IMR-90 (cell line): ENCODE measurements around the gene LRRTM4. TPM values are rescaled to one million over a fixed set of nuclear protein-coding genes. Genes with fewer than 3 reads are reported as not detected.

Experiments used
- ATAC-seq: fragments of 200-7000 bp; cut with Tn5 transposase; 2 replicates; pipeline ENCODE4 v1.9.1; 2020; ENCODE audit warnings: low read depth, mild to moderate bottlenecking, moderate library complexity
- BruUV-seq: library from RNA; stranded (reverse); fragments of 400-500 nt; replicated peaks from 2 replicates; lab custom pipeline; 2021; lab: Mats Ljungman, UMichigan
- CTCF ChIA-PET: fragments of 300-600 bp; formaldehyde crosslinking; extraction: SDS; loops from one replicate; lab custom pipeline; 2021; ENCODE audit warnings: antibody characterized with exemption; lab: Yijun Ruan, JAX
- POLR2A ChIA-PET: fragments of 300-600 bp; sonication (Branson Sonifier 250); formaldehyde crosslinking; loops from one replicate; lab custom pipeline; 2022; ENCODE audit warnings: antibody characterized with exemption; ENCODE audit not compliant: unreplicated experiment; lab: Charles Lee
- DNase-seq: peaks from one replicate; pipeline ENCODE4 v3.0.0; 2013
- H2AFZ ChIP-seq: replicated peaks from 2 replicates; pipeline ENCODE3; 2013; ENCODE audit warnings: low read length, mild to moderate bottlenecking; ENCODE audit not compliant: poor library complexity
- H2AK5ac ChIP-seq: 2 replicates; pipeline ENCODE4 v1.6.1; 2013; ENCODE audit warnings: low read depth, low read length, inconsistent platforms
- H2AK9ac ChIP-seq: replicated peaks from 2 replicates; pipeline ENCODE3; 2013; ENCODE audit warnings: mild to moderate bottlenecking, low read depth, low read length, moderate library complexity; ENCODE audit not compliant: poor library complexity
- H2BK120ac ChIP-seq: 2 replicates; pipeline ENCODE4 v1.6.1; 2013; ENCODE audit warnings: low read depth, low read length, inconsistent platforms
- H2BK15ac ChIP-seq: 3 replicates; pipeline ENCODE4 v1.6.1; 2013; ENCODE audit warnings: low read depth, low read length, inconsistent platforms
- H2BK20ac ChIP-seq: 2 replicates; pipeline ENCODE4 v1.6.1; 2013; ENCODE audit warnings: low read depth, mild to moderate bottlenecking, inconsistent platforms, low read length, moderate library complexity
- H2BK5ac ChIP-seq: 2 replicates; pipeline ENCODE4 v1.6.1; 2013; ENCODE audit warnings: mild to moderate bottlenecking, low read depth, low read length, inconsistent platforms; ENCODE audit not compliant: poor library complexity, severe bottlenecking
- H3K14ac ChIP-seq: replicated peaks from 2 replicates; pipeline ENCODE4 v1.6.1; 2013; ENCODE audit warnings: low read depth, low read length, inconsistent platforms
- H3K18ac ChIP-seq: 2 replicates; pipeline ENCODE4 v1.6.1; 2013; ENCODE audit warnings: low read depth, low read length, control low read depth
- H3K23ac ChIP-seq: 2 replicates; pipeline ENCODE4 v1.6.1; 2013; ENCODE audit warnings: low read depth, low read length, inconsistent platforms
- H3K27ac ChIP-seq: 2 replicates; pipeline ENCODE4 v1.5.1; 2013; ENCODE audit warnings: mild to moderate bottlenecking, control low read depth, low read length; ENCODE audit not compliant: insufficient read depth
- H3K27me3 ChIP-seq: 2 replicates; pipeline ENCODE4 v1.6.1; 2013; ENCODE audit warnings: low read length; ENCODE audit not compliant: control insufficient read depth, insufficient read depth
- H3K36me3 ChIP-seq: 2 replicates; pipeline ENCODE4 v1.6.1; 2013; ENCODE audit warnings: low read length, mixed read lengths; ENCODE audit not compliant: control insufficient read depth, insufficient read depth
- H3K4ac ChIP-seq: 2 replicates; pipeline ENCODE4 v1.6.1; 2013; ENCODE audit warnings: low read depth, low read length, inconsistent platforms
- H3K4me1 ChIP-seq: 2 replicates; pipeline ENCODE4 v1.6.1; 2013; ENCODE audit warnings: low read length, mixed read lengths; ENCODE audit not compliant: control insufficient read depth, insufficient read depth
- H3K4me2 ChIP-seq: 2 replicates; pipeline ENCODE4 v1.6.1; 2013; ENCODE audit warnings: low read depth, mild to moderate bottlenecking, control low read depth, low read length, moderate library complexity
- H3K4me3 ChIP-seq: 2 replicates; pipeline ENCODE4 v1.5.1; 2013; ENCODE audit warnings: low read depth, mild to moderate bottlenecking, control low read depth, low read length, moderate library complexity; ENCODE audit not compliant: insufficient read depth
- H3K56ac ChIP-seq: 2 replicates; pipeline ENCODE4 v1.6.1; 2013; ENCODE audit warnings: low read length, inconsistent platforms; ENCODE audit not compliant: insufficient read depth; ENCODE audit errors: extremely low read depth
- H3K79me1 ChIP-seq, 2 experiments: 2 replicates each; pipeline ENCODE4 v1.6.1; 2013; ENCODE audit warnings: low read length in 2 of 2, inconsistent platforms in 1 of 2, low read depth in 1 of 2
- H3K9ac ChIP-seq: 2 replicates; pipeline ENCODE4 v1.6.1; 2013; ENCODE audit warnings: low read depth, low read length, control low read depth
- H3K9me1 ChIP-seq: 2 replicates; pipeline ENCODE4 v1.6.1; 2013; ENCODE audit warnings: low read length, inconsistent platforms; ENCODE audit not compliant: insufficient read depth
- H3K9me3 ChIP-seq: 2 replicates; pipeline ENCODE4 v1.6.1; 2013; ENCODE audit warnings: low read length; ENCODE audit not compliant: control insufficient read depth, insufficient read depth
- H4K20me1 ChIP-seq: 2 replicates; pipeline ENCODE4 v1.6.1; 2013; ENCODE audit warnings: low read length, inconsistent platforms; ENCODE audit not compliant: insufficient read depth
- H4K5ac ChIP-seq: 2 replicates; pipeline ENCODE4 v1.6.1; 2013; ENCODE audit warnings: mild to moderate bottlenecking, low read depth, low read length, control low read depth
- H4K8ac ChIP-seq, 2 experiments: 2 replicates each; pipeline ENCODE4 v1.6.1; 2013; ENCODE audit warnings: low read depth in 2 of 2, low read length in 2 of 2, control low read depth in 1 of 2, inconsistent platforms in 1 of 2
- H4K91ac ChIP-seq: 2 replicates; pipeline ENCODE4 v1.6.1; 2013; ENCODE audit warnings: low read depth, low read length, inconsistent platforms; ENCODE audit not compliant: insufficient read depth
- MXI1 ChIP-seq: IDR thresholded peaks from 2 replicates; pipeline ENCODE4 v1.6.1; 2012; ENCODE audit warnings: low read depth, mild to moderate bottlenecking, low read length, moderate library complexity, borderline replicate concordance
- dilution Hi-C: fragments of 300-500 bp; cut with HindIII; formaldehyde crosslinking; loops from one replicate; pipeline ENCODE4 v1.14.3; 2018; ENCODE audit warnings: low sequenced_read_pairs; ENCODE audit not compliant: unreplicated experiment
- in situ Hi-C: fragments of 300-500 bp; cut with MboI; formaldehyde crosslinking; loops from 3 replicates; pipeline ENCODE4 v1.14.3; 2019; ENCODE audit warnings: low sequenced_read_pairs, inconsistent platforms, mixed read lengths
- intact Hi-C: fragments of 100-400 bp; cut with micrococcal nuclease; formaldehyde crosslinking; loops from 2 replicates; pipeline ENCODE4 v1.10.0; 2022
- polyA plus RNA-seq, 3 experiments: library from polyadenylated mRNA; depleted of rRNA; stranded (reverse); fragments of >200 nt; gene quantifications; 2 replicates each; pipeline ENCODE4 v1.2.3, GENCODE V29; 2012; ENCODE audit warnings: low replicate concordance in 1 of 3
- total RNA-seq: library from RNA; depleted of rRNA; stranded (reverse); fragments of >200 nt; gene quantifications from 2 replicates; pipeline ENCODE4 v1.2.3, GENCODE V29; 2012

The LRRTM4 gene
- total and polyA plus RNA-seq, 2 of the 4 experiments (the other 2 are of a cell fraction), result not detected

GRCh38 chr2:76928026-76928425 lies 594.1 kb downstream of the LRRTM4 start:
- ATAC-seq (no peak), DNase-seq (no peak)
- no peaks in the 10 kb centered on the region for H3K4me1 ChIP-seq
- ChIA-PET POLR2A (no interaction called here), CTCF (no interaction called here)
- no peaks in the 10 kb centered on the region for H3K36me3 ChIP-seq
- H2BK15ac ChIP-seq, result no peak overlapping the region
- H3K4me3 ChIP-seq, result no peak overlapping the region
- TF ChIP-seq MXI1, result no peak
- H3K18ac ChIP-seq, result no peak overlapping the region
- intact Hi-C loops, result no loop called here
- no peak overlapping the region for H3K4ac ChIP-seq
- H3K23ac ChIP-seq, result no peak overlapping the region
- H4K91ac ChIP-seq, result no peak overlapping the region
- dilution Hi-C loops, result no loop called here
- no peak overlapping the region for H3K4me2 ChIP-seq
- H2AK5ac ChIP-seq, result no peak overlapping the region
- H3K9ac ChIP-seq, result no peak overlapping the region
- H4K5ac ChIP-seq, result no peak overlapping the region
- no peak overlapping the region for H2AFZ ChIP-seq
- BruUV-seq, result no TSS peak
- H3K9me3 ChIP-seq, result no peaks in the 10 kb centered on the region
- H3K79me1 ChIP-seq, result no peaks in the 10 kb centered on the region
- H4K20me1 ChIP-seq, result no peaks in the 10 kb centered on the region
- no peaks in the 10 kb centered on the region for H3K9me1 ChIP-seq
- H2AK9ac ChIP-seq, result no peak overlapping the region
- H3K27me3 ChIP-seq, result no peaks in the 10 kb centered on the region
- no peak overlapping the region for H2BK20ac ChIP-seq
- no peak overlapping the region for H4K8ac ChIP-seq
- in situ Hi-C loops, result no loop called here
- no peak overlapping the region for H2BK5ac ChIP-seq
- no peak overlapping the region for H3K56ac ChIP-seq
- no peak overlapping the region for H3K27ac ChIP-seq
- no peak overlapping the region for H2BK120ac ChIP-seq
- no peak overlapping the region for H3K14ac ChIP-seq
